Suppressor macrophage (primary cell): ENCODE measurements around the gene MNX1.

ENCODE experiments used
- DNase-seq, 4 experiments: peaks; one replicate each; pipeline ENCODE4 v3.0.0-alpha.2; 2020 to 2022

Gene MNX1

DNA sequence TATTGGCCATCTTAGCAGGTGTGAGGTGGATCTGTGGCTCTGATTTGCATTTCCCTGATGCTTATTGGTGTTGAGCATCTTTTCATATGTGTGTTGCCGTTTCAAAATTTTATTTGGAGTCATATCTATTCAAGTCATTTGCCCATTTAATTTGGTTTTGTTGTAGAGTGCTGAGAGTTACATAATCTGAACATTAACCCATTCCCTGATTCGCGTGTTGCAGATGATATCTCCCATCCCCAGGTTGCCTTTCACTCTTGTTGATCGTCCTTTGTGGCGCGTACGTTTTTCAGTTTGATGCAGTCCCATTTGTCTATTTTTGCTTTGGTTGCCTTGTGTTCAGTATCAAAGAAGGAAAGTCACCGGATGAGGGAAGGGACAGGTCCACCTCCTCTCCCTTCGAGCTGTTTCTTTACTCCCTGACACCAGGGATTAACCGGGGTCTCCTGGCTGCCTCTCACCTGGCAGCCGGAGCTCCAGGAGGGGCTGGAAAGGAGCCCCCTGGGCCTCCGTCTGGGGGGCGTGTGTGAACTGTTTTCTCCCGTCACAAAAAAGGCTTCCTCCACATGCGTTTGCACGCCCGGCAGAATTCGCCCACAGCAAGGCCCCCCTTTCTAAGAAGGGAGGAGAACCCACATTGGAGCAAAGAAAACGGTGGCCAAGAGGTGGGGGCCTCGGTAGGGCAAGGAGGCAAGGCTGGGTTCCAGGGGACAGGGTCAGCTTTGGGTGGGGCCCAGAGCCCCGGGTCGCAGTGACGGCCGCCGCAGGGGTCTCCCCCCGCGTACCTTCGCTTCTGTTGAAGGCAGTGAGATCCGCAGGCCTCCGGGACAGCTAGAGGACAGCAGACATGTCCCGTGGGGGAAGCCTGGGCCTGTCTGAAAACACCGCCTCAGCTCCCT, 8.3 kb downstream of the MNX1 start:
- DNase-seq = no peak

DNA sequence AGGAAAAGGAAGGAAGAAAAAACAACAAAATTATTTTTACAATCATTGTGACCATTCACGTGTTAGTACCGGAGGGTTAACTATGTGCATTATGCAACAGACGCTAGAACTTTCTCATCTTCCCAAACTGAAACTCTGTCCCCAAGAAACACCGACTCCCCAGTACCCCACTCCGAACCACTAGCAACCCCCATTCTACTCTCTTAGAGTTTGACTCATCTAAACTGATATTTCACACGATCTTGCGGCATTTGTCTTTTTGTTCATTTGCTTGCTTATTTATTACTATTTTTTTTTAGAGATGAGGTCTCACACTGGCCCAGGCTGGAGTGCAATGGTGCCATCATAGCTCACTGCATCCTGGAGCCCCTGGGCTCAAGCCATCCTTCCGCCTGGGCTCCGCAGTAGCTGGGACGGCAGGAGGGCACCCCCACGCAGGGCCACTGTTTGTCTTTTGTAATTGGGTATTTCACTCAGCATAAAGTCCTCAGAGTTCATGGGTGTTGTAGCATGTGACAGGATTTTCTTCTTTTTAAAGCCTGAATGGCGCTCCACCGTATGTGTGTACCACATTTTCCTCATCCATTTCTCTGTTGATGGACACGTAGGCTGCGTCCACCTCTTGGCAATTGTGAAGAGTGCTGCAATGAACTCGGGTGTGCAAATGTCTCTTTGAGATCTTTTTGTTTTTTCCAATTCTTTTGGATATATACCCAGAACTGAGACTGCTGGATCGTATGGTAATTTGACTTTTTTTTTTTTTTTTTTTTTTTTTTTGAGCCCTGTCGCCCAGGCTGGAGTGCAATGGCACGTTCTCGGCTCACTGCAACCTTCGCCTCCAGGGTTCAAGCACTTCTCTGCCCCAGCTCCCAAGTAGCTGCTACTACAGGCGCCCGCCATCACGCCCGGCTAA, 9.5 kb downstream of the MNX1 start:
- no peak for DNase-seq

DNA sequence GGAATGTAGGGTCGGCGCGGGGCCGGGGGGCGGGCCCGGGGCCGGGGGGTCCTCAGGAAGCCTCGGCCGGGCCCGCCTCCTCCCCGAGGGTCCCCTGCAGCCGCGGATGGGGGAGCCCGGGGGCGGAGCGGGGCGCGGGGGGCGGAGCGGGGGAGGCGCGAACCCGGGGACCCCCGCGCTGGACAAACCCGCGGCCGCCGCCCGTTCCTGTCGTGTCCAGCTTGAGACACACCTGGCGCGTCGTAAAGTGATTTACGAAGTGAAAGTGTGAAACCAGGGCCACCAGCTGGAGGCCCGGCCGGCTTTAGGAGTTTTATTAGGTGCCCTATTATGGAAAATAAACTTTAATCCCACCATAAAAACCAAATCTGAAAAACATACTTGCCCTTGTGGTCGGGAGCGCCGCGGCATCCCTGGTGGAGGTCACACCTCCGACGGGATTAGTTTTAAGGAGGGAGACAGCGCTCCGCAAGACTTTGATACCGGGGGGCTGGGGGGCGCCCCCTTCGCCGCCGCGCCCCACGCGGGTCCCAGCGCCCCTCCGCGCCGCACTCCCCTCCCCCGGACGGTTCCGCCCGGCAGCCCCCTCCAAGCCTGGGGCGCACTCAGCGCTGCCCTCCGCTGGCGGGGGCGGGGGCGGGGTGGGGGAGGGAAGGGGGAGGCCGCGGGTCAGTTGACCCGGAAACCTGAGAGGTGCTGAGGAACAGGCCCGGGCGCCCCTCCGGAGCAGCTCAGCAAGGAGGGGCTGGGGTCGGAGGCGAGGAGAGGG, 10.3 kb downstream of the MNX1 start:
- no peak for DNase-seq

DNA sequence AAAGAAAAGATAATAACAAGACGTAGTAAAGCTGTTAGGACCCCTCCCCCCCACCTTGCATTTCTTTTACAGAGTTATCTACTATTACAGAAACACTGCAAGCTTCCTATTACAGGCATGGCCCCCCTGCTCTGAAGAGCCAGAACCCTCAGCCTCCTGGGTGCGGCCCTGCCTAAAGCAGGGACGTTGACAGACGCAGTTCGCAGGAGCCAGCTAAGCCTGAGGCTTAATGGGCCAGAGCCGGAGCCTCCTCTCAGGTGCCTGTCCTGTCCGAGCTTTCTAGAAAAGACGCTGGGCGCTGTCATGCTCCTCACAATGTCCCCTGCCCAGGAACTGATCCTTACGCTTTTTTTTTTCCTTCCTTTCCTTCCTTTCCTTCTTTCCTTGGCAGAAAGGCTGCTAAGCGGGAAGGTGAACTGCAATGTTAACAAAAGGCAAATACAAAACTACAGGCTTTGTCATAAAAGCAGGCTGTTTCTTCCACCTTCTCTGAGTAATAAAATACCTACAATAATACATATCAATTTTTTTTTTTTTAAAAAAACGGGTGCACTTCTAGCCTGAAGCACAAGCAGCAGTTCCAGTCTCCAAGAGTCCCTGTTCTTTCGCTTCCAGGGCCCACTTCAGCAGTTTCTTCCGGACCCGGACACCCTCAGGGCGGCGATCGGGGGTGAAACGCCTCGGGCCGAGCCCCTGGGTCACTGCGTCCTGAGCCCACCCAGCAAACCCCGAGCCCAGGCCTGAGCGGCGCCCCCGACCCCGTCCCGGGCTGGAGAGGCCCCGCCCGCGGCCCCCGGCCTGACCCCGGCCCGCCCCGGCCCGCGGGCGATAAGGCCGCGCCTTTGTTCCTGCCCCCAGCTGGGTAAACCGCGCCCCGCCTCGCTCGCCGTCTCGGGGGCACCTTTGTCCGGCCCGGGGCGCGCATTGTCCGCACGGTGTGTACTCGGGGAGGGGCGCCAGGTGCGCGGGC, 11.2 kb downstream of the MNX1 start:
- no peak for DNase-seq

GRCh38 chr7:156994417-156994816, 16.0 kb downstream of the MNX1 start:
- DNase-seq = no peak

DNA sequence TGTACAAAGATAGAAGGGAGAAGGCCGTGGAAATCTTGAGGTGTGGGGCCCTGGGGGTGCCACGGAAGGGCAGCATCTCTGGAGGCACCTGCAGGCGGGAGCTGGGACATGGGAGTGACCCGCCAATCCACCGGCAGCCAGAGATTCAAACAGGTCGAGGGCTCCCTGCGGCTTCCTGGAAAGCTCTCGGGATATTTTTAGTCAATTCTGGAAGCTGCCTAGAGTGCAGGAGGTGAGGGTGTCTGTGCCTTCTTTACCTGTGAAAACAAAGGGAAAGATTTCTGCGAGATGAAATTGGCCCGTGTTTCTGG, 16.6 kb downstream of the MNX1 start:
- DNase-seq = no peak

DNA sequence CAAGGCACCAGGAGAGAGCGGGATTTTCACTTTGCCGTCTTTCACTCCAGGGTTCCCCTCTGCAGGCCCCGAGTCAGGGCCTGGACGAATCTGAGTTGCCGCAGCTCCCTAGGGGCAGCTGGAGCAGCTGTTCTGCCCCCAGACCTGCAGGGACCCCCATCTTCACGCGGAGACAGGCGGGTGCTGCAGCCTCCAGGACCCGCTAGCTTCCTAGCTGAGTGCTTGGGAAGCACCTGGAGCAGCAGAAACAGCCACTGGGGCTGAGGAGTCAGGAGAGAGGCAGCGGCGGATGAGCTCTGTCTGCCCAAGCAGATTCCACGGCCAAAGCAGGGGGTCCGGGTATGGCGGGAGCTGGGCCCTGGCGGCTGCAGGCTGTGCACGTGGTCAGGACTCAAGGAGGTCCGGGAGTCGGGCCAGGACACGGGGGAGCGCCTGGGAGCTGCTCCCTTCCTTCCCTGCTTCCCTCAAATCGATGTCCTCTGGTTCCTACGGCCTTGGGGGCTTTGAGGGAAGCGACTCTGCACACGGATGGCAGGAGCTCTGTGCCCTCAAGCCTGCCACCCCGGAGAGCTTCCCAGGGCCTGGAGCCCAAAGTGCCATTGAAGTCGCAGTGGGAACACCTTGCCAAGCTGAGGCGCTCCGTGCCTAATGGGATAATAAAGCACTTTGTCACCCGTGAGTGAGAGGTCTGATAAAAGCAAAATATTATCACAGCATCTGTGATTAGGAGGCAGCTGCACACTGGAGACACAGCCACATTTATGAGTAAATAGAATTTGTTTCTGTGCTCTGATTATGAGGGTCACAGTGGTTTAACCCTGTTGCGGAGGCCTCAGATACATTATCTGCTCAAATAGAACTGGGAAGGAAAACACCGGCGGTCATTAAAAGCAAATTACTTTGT, 17.2 kb downstream of the MNX1 start:
- no peak for DNase-seq

GRCh38 chr7:156989766-156990535, 20.5 kb downstream of the MNX1 start:
- DNase-seq = no peak

- DNase-seq = no peak
Measured at GRCh38 chr7:156988343-156989185, 21.9 kb downstream of the MNX1 start.

DNA sequence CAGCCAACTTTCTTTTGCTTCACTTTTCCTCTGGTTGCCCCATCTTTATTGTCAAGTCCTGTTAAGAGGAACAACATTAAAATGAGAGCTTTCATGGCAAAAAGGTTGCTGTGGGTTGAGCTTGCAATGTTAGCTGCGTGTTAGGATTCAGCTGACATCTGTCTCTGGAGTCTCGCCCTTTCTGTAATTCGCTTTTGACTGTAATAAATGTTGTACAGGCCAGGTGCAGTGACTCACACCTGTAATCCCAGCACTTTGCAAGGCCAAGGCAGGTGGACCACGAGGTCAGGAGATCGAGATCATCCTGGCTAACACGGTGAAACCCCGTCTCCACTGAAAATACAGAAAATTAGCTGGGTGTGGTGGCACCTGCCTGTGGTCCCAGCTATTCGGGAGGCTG, 24.1 kb downstream of the MNX1 start:
- DNase-seq = no peak

DNA sequence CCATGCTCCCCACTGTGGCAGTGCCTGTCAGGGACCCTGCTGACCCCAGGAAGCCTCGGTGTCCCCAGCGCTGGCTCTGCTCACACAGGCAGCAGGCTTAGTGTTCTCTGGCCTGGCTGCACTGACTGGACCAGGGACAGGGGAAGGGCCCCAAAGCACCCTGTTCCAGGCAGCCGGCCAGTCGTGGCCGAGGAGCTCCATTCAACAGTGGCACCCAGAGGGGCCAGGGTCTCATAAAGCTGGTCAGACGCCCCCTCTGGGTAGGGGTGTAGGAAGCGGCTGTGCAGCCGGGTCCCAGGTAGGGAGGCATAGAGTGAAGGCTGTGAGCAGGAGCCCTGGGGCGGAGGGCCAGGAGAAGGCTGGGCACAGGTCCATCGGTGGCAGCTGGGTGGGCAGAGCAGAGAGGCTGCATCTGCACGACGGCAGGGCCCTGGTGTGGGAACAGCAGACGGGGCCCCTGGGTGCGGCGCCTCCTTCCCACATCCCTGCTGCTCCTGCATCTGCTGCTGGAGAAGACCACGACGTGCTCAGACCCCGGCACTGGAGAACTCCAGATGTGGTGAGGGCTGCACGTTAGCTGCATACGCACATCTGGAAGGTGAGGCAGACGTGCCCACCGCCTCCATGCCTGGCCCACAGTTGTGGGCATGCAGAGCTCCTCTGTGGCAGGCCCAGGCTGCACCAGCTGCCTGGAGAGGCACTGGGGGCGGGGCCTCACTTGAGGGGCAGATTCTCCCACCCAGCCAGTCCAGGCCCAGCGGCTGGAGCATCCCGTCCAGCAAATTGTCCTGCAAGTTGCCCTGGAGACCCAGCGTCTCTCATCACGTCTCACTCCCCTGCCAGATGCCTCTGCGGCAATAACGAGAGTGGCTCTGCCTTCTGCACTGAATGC, 25.1 kb downstream of the MNX1 start:
- DNase-seq = no peak

DNA sequence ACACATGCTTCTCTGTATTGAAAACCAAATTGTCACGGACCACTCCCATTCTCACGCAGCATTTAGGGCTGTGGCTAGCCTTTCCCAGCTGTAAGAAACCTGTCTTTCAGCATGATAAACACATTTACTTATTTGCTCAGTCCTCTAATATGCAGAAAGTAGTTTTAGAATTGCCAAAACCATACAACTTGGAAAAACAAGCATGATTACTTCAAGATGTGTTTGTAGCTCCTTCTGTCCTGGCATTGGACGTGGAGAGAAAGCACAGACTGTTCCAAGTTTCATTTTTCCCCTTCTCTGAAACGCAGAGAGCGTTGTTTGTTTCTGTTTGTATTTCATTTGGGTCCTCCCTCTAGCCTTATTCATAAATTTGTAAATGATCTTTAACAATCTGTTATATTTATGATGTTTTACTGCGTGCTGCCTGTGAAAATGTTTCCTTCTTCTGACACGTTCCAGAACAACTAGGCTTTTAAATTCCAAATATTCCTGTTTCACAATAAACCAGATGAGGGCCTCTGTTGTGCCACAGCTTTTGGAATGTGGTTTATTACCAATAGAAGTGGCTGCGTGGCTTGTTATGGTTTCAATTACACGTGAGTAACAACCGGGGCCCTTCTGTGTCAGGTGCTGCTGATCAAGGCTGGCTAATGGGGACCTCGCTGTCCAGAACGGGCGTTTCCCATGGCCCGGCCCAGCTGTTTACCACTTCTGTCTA, 26.1 kb downstream of the MNX1 start:
- DNase-seq = no peak

DNA sequence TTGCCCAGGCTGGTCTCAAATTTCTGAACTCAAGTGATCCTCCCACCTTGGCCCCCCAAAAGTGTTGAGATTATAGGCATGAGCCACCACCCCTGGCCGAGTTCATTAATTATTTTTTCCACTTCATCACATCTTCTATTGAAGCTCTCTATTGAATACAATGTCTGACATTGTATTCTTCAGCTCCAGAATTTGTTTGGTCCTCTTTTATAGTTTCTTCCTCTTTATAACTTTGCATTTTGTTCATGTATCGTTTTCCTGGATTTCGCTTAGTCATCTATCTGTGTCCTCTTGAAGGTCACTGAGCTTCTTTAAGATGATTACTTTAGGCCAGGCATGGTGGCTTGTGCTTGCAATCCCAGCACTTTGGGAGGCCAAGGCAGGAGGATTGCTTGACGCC, 30.8 kb downstream of the MNX1 start:
- DNase-seq = no peak

DNA sequence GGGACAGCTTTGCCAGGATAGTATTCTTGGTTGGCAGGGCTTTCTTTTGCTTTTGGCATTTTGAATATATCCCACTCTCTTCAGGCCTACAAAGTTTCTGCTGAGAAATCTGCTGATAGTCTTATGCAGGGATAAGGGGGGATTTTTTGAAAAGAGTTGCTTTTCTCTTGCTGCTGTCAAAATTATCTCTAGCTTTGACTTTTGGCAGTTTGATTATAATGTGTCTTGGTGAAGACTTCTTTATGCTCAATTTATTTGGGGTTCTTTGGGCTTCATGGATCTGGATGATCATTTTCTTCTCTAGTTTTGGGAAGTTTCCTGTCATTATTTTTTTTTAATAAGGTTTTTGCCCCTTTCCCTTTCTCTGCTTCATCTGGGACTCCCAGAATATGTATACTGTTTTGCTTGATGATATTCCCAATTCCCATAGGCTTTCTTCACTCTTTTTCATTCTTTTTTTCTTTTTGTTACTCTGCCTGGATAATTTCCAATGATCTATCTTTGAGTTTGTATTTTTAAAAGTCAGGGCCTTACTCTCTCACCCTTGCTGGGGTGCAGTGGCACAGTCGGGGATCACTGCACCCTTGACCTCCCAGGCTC, 31.4 kb downstream of the MNX1 start:
- no peak for DNase-seq

- no peak for DNase-seq
Measured at GRCh38 chr7:156975620-156976019, 34.8 kb downstream of the MNX1 start.

- peak in 2 of 4 experiments; percentile 14 to 37 for DNase-seq
Measured at GRCh38 chr7:156969972-156970420, 40.5 kb downstream of the MNX1 start.

DNA sequence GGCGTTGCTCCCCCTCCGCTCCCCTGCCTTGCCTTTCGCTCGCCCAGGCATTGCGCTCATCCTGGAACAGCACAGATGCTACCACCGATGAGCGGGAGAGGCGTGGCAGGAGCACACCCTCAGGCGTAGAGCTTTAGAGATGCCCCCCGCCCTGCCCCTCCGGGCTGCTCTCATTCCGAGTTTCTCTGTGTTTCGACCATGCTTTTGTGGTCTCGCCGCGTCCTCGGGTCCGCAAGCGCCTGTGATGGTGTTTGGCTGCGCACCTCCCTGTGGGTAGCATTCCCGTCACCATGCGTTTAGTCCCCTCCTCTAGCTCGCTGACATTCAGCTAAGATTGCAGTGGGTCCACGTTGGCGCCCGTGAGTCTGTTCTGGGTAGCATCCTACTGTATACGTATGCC, 42.3 kb downstream of the MNX1 start:
- no peak for DNase-seq
